Tibial artery (tissue), 4 donors: ENCODE measurements around the gene BCAS2.

ENCODE experiments used
- DNase-seq, 2 donors: peaks; one replicate each; pipeline ENCODE4 v3.0.0-alpha.2; 2019
- H3K27ac ChIP-seq, 2 donors: fragments of 200-600 bp; sonication (generic) in 1 of 2; 1 replicate in 1 of 2; 2 replicates in 1 of 2; pipeline ENCODE4 v1.5.1; 2018 to 2019; ENCODE audit warnings: mild to moderate bottlenecking in 1 of 2
- H3K27me3 ChIP-seq, 2 donors: fragments of 200-600 bp; sonication (generic) in 1 of 2; one replicate each; pipeline versions ENCODE4 v1.5.1 to v1.6.0; 2016 to 2019
- H3K36me3 ChIP-seq, 3 donors: fragments of 200-600 bp; sonication (generic) in 2 of 3; one replicate each; pipeline ENCODE4 v1.5.1; 2016 to 2019; ENCODE audit warnings: mild to moderate bottlenecking in 2 of 3
- H3K4me1 ChIP-seq, 4 donors: fragments of 200-600 bp; sonication (generic) in 2 of 4; 1 replicate in 3 of 4; 2 replicates in 1 of 4; pipeline ENCODE4 v1.5.1; 2016 to 2019
- H3K4me3 ChIP-seq, 2 donors: fragments of 200-600 bp; sonication (generic) in 1 of 2; 1 replicate in 1 of 2; 2 replicates in 1 of 2; pipeline ENCODE4 v1.5.1; 2018 to 2019; ENCODE audit warnings: mild to moderate bottlenecking in 2 of 2
- H3K9me3 ChIP-seq, 3 donors: fragments of 200-600 bp; sonication (generic) in 1 of 3; one replicate each; pipeline ENCODE4 v1.5.1; 2016 to 2019
- intact Hi-C: fragments of 100-400 bp; cut with DNase I; formaldehyde crosslinking; loops from one replicate; pipeline ENCODE4 v1.15.0; 2023; ENCODE audit warnings: low total_unique reads
- TF ChIP-seq, protein P1 (sequence below), 2 experiments: fragments of 200-600 bp in 1 of 2; fragments of 450-650 bp in 1 of 2; IDR thresholded peaks; one replicate each; pipeline ENCODE4 v1.5.1; 2017 to 2019; ENCODE audit warnings: antibody characterized with exemption in 2 of 2, mild to moderate bottlenecking in 1 of 2, moderate library complexity in 1 of 2

Gene BCAS2

DNA sequence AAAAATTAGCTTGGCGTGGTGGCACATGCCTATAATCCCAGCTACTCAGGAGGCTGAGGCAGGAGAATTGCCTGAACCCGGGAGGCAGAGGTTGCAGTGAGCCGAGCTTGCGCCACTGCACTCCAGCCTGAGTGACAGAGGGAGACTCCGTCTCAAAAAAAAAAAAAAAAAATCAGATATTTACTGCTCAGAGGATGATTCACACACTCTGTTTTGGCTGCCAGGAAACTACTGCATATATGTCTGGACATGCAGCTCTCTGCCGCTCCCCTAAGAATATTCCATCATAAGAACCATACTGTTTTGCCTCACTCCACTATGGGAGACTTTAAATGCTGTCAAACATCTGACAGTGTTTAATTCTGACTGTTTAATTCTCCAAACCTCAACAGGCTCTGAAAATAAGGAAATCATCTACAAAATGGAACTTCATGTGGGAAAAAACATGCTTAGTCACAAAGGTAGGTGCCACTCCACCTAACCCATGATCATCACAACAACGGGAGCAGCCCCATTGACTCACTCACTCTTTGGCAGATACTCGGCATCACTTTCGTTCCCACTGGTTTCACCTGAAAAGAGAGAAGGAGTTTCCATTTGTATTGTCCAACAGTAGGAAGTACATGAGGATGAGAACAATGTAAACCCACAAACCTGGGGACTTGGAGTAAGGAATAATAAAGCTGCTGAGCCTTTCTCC is 29.3 kb upstream of the BCAS2 start:
- intact Hi-C loops = no loop called here

GRCh38 chr1:114609826-114610225 is 28.4 kb upstream of the BCAS2 start:
- H3K27me3 ChIP-seq = no peaks in the 10 kb centered on the region
- intact Hi-C loops = no loop called here
- DNase-seq = no peak
- H3K4me3 ChIP-seq = no peak overlapping the region
- H3K27ac ChIP-seq = no peak overlapping the region
- peaks cover 0 to 42% (median 23%) of the 10 kb centered on the region in 3 donors for H3K36me3 ChIP-seq
- TF ChIP-seq, protein P1, sequence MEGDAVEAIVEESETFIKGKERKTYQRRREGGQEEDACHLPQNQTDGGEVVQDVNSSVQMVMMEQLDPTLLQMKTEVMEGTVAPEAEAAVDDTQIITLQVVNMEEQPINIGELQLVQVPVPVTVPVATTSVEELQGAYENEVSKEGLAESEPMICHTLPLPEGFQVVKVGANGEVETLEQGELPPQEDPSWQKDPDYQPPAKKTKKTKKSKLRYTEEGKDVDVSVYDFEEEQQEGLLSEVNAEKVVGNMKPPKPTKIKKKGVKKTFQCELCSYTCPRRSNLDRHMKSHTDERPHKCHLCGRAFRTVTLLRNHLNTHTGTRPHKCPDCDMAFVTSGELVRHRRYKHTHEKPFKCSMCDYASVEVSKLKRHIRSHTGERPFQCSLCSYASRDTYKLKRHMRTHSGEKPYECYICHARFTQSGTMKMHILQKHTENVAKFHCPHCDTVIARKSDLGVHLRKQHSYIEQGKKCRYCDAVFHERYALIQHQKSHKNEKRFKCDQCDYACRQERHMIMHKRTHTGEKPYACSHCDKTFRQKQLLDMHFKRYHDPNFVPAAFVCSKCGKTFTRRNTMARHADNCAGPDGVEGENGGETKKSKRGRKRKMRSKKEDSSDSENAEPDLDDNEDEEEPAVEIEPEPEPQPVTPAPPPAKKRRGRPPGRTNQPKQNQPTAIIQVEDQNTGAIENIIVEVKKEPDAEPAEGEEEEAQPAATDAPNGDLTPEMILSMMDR (IDR thresholded peaks at IDR 0.05) = no peak
- H3K4me1 ChIP-seq = no peaks in the 10 kb centered on the region
- H3K9me3 ChIP-seq = no peaks in the 10 kb centered on the region

More for the DNA sequence above, 29.3 kb upstream of the BCAS2 start:
- Histone ChIP-seq H3K4me3 (no peak overlapping the region), H3K27ac (no peak overlapping the region), H3K27me3 (no peaks in the 10 kb centered on the region), H3K9me3 (no peaks in the 10 kb centered on the region), H3K4me1 (no peaks in the 10 kb centered on the region), H3K36me3 (peaks cover 0 to 39% (median 22%) of the 10 kb centered on the region in 3 donors)
- no peak for DNase-seq
- TF ChIP-seq, protein P1 (IDR thresholded peaks at IDR 0.05) = no peak

DNA sequence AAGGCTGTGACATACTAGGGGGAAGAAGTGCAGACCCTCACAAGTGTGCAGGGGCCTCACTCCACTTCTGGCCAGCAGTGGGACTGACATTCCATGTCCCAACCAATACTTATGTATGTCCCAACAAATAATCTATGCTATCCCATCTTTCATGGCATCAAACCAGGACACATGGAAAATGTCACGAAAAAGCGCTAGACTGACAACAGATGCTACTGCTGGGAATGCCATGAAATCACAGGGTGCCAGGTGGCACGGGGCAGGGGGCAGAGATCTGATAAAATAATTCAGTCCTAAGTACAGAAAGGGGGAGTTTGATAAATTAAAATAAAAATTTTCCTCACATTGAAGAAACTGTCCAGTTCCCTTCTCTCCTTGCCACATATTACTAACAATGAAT is 27.6 kb upstream of the BCAS2 start:
- TF ChIP-seq, protein P1 (IDR thresholded peaks at IDR 0.05) = no peak
- peaks cover 0 to 44% (median 20%) of the 10 kb centered on the region in 3 donors for H3K36me3 ChIP-seq
- H3K9me3 ChIP-seq = no peaks in the 10 kb centered on the region
- no peaks in the 10 kb centered on the region for H3K4me1 ChIP-seq
- no peak overlapping the region for H3K27ac ChIP-seq
- DNase-seq = no peak
- intact Hi-C loops = no loop called here
- no peak overlapping the region for H3K4me3 ChIP-seq
- H3K27me3 ChIP-seq = no peaks in the 10 kb centered on the region

DNA sequence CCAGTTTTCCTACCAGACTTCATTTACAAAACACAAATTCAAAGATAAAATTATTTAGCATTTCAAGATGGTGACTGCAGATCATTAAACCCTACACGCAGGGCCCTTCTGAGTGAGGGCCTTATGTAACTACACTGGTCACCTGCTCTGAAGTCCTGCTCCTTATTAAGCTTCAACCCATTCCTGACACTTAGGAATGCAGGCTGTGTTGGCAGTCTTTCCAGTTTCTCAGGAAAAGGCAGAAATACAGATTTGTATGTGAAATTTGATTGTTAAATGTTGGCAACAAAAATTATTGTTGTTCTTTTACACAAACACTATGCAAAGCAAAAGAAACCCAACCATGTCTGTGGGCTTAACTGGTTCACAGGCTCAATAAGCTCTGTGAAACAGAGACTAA is 25.8 kb upstream of the BCAS2 start:
- Histone ChIP-seq H3K36me3 (peaks cover 0 to 56% (median 23%) of the 10 kb centered on the region in 3 donors), H3K9me3 (no peaks in the 10 kb centered on the region), H3K4me3 (no peak overlapping the region), H3K27me3 (no peaks in the 10 kb centered on the region), H3K27ac (no peak overlapping the region), H3K4me1 (no peaks in the 10 kb centered on the region)
- TF ChIP-seq, protein P1 (IDR thresholded peaks at IDR 0.05) = no peak
- intact Hi-C loops = no loop called here
- DNase-seq = no peak

DNA sequence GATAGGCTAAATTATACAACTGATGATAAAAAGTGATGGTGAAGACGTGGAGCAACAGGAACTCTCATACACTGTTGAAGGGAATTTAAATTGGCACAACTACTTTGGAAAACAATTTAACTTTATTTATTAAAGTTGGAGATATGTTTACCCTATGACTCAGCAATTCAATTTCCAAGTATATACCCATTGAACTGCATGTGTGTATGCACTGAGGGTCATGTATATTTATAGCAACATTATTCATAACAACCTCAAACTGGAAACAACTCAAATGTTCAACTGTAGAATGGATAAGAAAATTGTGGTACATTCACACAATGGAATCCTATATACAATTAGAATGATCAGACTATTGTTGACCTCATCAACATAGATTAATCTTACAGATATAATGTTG is 16.5 kb upstream of the BCAS2 start:
- no peaks in the 10 kb centered on the region for H3K9me3 ChIP-seq
- H3K4me1 ChIP-seq = no peaks in the 10 kb centered on the region
- intact Hi-C loops = no loop called here
- DNase-seq = no peak
- TF ChIP-seq, protein P1 (IDR thresholded peaks at IDR 0.05) = no peak
- H3K36me3 ChIP-seq = peaks cover 41 to 66% (median 45%) of the 10 kb centered on the region in 3 donors
- no peaks in the 10 kb centered on the region for H3K27me3 ChIP-seq
- no peak overlapping the region for H3K27ac ChIP-seq
- no peak overlapping the region for H3K4me3 ChIP-seq
